ENCODE results near the gene CWC27. TPM values are rescaled to one million over a fixed set of nuclear protein-coding genes. Genes with fewer than 3 reads are reported as not detected.

CWC27 gene
- total and polyA plus RNA-seq, 9 of the 15 experiments (the other 6 are each of a cell fraction or from before 2014, with no cell fraction given): 19.7 to 49.3 (median 38.3) TPM

DNA sequence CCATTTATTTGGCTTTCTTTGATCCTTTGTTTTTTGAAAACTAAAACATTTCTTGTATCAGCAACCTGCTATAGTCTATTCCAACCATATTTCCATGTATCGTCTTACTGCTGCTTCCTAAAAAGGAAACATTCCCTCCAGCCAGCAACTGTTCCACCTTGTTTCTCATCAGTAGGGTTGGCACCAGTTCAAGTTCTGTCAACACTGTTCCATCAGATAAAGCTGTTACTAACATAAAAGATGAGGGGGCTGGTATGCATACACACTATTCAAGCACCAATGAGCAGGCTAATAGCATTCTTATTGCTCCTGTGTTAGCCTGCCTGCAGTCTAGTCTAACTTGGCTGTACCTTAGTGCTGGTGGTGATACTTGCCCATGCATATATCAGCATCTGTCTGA, 178.3 kb downstream of the CWC27 start (continued):
- TF ChIP-seq, protein P1, sequence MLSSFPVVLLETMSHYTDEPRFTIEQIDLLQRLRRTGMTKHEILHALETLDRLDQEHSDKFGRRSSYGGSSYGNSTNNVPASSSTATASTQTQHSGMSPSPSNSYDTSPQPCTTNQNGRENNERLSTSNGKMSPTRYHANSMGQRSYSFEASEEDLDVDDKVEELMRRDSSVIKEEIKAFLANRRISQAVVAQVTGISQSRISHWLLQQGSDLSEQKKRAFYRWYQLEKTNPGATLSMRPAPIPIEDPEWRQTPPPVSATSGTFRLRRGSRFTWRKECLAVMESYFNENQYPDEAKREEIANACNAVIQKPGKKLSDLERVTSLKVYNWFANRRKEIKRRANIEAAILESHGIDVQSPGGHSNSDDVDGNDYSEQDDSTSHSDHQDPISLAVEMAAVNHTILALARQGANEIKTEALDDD (IDR thresholded peaks at IDR 0.05): 0 out of 2 replicates have a peak, but pooled peaks have one; percentile 19
- TF ChIP-seq MTA3 (IDR thresholded peaks at IDR 0.05; ENCODE audit: borderline replicate concordance): no peak
- TF ChIP-seq, protein P2, sequence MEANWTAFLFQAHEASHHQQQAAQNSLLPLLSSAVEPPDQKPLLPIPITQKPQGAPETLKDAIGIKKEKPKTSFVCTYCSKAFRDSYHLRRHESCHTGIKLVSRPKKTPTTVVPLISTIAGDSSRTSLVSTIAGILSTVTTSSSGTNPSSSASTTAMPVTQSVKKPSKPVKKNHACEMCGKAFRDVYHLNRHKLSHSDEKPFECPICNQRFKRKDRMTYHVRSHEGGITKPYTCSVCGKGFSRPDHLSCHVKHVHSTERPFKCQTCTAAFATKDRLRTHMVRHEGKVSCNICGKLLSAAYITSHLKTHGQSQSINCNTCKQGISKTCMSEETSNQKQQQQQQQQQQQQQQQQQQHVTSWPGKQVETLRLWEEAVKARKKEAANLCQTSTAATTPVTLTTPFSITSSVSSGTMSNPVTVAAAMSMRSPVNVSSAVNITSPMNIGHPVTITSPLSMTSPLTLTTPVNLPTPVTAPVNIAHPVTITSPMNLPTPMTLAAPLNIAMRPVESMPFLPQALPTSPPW (CRISPR knock-in tag; IDR thresholded peaks at IDR 0.05): peak; percentile 15; the same call in 1 of the 2 replicates
- TF ChIP-seq STAT6 (CRISPR knock-in tag; IDR thresholded peaks at IDR 0.05): no peak
- no peak for TF ChIP-seq CLOCK (CRISPR knock-in tag; IDR thresholded peaks at IDR 0.05; ENCODE audit: borderline replicate concordance)
- no peak for TF ChIP-seq RFX7 (CRISPR knock-in tag; IDR thresholded peaks at IDR 0.05)
- TF ChIP-seq SRF (CRISPR knock-in tag; IDR thresholded peaks at IDR 0.05): peak in 1 of 2 experiments; percentile 83; a peak in 1 of 4 replicates
- TF ChIP-seq GTF2E2 (tag; IDR thresholded peaks at IDR 0.05): no peak
- TF ChIP-seq, protein P3, sequence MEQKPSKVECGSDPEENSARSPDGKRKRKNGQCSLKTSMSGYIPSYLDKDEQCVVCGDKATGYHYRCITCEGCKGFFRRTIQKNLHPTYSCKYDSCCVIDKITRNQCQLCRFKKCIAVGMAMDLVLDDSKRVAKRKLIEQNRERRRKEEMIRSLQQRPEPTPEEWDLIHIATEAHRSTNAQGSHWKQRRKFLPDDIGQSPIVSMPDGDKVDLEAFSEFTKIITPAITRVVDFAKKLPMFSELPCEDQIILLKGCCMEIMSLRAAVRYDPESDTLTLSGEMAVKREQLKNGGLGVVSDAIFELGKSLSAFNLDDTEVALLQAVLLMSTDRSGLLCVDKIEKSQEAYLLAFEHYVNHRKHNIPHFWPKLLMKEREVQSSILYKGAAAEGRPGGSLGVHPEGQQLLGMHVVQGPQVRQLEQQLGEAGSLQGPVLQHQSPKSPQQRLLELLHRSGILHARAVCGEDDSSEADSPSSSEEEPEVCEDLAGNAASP (IDR thresholded peaks at IDR 0.05): no peak
- TF ChIP-seq TBP (optimal IDR thresholded peaks at IDR 0.05; ENCODE audit: low read depth, low read length): no peak
- TF ChIP-seq NONO (IDR thresholded peaks at IDR 0.05; ENCODE audit: low read depth in 2 of 2, low read length in 1 of 2): no peak
- TF ChIP-seq PKNOX1 (IDR thresholded peaks at IDR 0.05): peak; percentile 29; the same call in 1 of the 2 replicates
- TF ChIP-seq ADNP (tag; IDR thresholded peaks at IDR 0.05): no peak
- no peak for TF ChIP-seq SIN3B (IDR thresholded peaks at IDR 0.05; ENCODE audit: low read depth)
- no peak for TF ChIP-seq ZNF57 (CRISPR knock-in tag; IDR thresholded peaks at IDR 0.05)
- TF ChIP-seq TEAD1 (CRISPR knock-in tag; IDR thresholded peaks at IDR 0.05): 0 out of 4 replicates have a peak, but pooled peaks of 1 of the 2 experiments have one; percentile 59
- TF ChIP-seq HNRNPK (IDR thresholded peaks at IDR 0.05; ENCODE audit: low read depth, low read length, poor library complexity, severe bottlenecking): no peak

Measured in K562 (cell line).